AG10803 (cell line): ENCODE data around the gene VEZF1.
A peak's percentile ranks its signal among the peaks of the same experiment; 100 is the strongest.

Source experiments
- DNase-seq: peaks from one replicate; pipeline ENCODE4 v3.0.0; 2010; ENCODE audit warnings: low read depth
- H3K4me3 ChIP-seq: 2 replicates; pipeline ENCODE4 v1.5.1; 2011; ENCODE audit warnings: mild to moderate bottlenecking, low read length, control low read depth
- TF ChIP-seq, protein P1 (sequence below): conservative IDR thresholded peaks from 2 replicates; pipeline ENCODE4 v1.5.1; 2011; ENCODE audit warnings: mild to moderate bottlenecking, low read length, control low read depth, inconsistent platforms

VEZF1 gene

DNA sequence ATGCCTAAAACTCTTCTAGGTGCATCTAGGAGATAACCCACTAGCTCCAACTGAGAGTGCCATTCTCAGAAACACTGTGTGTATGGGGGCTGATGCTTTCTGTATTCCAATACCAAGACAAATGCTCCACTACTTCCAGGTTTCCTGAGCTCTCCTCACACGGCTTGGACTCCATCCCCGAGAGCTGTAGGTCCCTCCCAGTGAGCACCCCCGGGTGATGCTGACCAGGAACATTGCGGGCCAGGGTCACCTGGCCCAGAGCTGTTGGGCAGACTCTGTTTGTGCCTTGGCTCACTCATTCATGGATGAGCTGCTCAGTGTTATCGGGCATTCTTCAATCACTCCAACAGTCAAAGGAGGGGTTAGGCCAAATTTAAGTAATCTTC is 39.9 kb downstream of the VEZF1 start:
- peak; percentile 16 for DNase-seq
- TF ChIP-seq, protein P1, sequence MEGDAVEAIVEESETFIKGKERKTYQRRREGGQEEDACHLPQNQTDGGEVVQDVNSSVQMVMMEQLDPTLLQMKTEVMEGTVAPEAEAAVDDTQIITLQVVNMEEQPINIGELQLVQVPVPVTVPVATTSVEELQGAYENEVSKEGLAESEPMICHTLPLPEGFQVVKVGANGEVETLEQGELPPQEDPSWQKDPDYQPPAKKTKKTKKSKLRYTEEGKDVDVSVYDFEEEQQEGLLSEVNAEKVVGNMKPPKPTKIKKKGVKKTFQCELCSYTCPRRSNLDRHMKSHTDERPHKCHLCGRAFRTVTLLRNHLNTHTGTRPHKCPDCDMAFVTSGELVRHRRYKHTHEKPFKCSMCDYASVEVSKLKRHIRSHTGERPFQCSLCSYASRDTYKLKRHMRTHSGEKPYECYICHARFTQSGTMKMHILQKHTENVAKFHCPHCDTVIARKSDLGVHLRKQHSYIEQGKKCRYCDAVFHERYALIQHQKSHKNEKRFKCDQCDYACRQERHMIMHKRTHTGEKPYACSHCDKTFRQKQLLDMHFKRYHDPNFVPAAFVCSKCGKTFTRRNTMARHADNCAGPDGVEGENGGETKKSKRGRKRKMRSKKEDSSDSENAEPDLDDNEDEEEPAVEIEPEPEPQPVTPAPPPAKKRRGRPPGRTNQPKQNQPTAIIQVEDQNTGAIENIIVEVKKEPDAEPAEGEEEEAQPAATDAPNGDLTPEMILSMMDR, result no peak

DNA sequence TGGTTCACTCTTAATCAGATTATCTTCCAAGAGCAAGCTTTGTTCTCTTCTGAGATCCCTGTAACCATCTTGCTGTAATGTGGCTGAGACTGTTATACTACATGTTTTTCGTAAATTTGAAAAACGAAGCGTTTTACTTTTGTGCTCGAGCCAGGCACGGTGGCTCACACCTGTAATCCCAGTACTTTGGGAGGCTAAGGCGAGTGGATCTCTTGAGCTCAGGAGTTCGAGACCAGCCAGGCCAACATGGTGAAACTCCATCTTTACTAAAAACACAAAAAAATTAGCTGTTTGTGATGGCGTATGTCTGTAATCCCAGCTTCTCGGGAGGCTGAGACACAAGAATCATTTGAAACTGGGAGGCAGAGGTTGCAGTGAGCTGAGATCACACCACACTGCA is 40.7 kb downstream of the VEZF1 start:
- TF ChIP-seq, protein P1, result no peak
- H3K4me3 ChIP-seq, result peak overlapping the region; percentile 64
- DNase-seq, result no peak

More for the DNA sequence above, 39.9 kb downstream of the VEZF1 start:
- no peak overlapping the region; the same call in 1 of the 2 replicates for H3K4me3 ChIP-seq

DNA sequence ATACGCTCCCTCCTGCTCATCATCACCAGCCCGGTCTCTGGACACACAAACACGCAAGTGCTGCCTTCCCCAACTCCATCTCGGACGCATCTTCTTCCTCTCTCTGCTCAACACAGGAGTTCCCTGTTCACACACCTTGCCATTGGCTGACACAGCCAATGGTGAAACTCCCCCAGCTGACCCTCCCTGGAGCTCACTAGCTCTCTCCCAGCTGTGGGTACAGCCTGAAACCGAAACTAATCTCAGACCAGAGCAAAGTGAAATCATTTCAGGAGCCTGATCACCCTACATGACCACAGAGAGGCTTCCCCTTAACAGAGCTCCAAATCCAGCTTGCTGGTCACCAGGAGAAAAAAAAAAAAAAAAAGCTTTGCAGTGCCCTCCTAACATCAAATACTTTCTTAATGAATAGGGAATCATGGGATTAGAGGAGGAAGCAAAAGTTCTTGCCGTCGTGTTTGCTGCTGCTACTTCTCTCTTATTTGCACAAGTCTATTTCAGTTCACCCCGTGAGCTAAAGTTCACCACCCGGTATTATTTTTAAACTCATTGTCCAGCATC is 41.2 kb downstream of the VEZF1 start:
- peak; percentile 63 for DNase-seq
- peak overlapping the region; percentile 64 for H3K4me3 ChIP-seq
- TF ChIP-seq, protein P1, result no peak

- peak overlapping the region; percentile 64 for H3K4me3 ChIP-seq
- peak; percentile 91 for DNase-seq
- TF ChIP-seq, protein P1, result no peak
Observed at GRCh38 chr17:57945996-57946797, 41.9 kb downstream of the VEZF1 start.

DNA sequence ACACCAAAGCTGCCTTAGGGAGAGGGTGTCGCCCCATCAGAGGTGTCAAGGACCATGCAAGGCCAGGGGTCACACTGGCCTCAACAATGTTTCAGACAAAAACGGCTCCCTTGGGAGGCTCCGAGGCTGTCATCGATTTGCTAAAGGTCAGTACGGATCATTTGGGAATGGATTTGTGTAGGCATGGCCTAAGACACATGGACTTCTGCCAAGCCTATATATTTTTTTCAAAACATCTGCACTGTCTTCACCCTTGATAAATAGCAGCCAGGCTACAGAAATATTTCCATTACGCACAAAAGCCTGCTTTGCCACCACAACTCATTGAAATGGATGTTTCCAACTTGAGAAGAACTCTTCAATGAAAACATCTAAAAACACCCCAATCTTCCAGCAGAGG is 43.1 kb downstream of the VEZF1 start:
- no peak overlapping the region for H3K4me3 ChIP-seq
- peak; percentile 45 for DNase-seq
- TF ChIP-seq, protein P1, result no peak

- TF ChIP-seq, protein P1, result no peak
- peak; percentile 16 for DNase-seq
- H3K4me3 ChIP-seq, result no peak overlapping the region
Observed at GRCh38 chr17:57943645-57944044, 44.4 kb downstream of the VEZF1 start.

DNA sequence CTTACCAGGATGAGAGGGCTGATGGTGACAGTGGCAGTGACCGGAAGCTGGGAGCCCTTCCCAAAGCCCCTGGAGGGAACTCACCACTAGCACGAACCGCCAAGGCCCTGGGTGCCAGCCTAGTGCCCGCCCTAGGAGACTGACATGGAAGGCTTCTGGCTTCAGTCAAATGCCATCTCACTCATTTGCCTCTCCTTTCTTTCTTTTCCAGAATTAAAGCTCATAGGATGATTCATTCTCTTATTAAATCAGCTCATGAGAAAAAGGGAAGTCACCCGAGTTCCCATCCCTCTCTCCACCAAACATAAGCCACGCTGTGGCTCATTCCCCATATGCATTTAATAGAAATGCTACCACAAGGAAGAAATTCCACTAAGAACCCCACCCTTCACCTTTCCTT is 44.9 kb downstream of the VEZF1 start:
- no peak overlapping the region for H3K4me3 ChIP-seq
- TF ChIP-seq, protein P1, result no peak
- DNase-seq, result peak; percentile 79
